GM10847 (cell line): ENCODE results near the gene RAET1G.

Source experiments
- POLR2A ChIP-seq: IDR thresholded peaks from 2 replicates; pipeline ENCODE4 v1.6.1; 2011; ENCODE audit not compliant: insufficient read length; ENCODE audit errors: extremely low read depth

Gene RAET1G

GRCh38 chr6:149871182-149871581, 51.7 kb downstream of the RAET1G start:
- no peak for TF ChIP-seq POLR2A

- no peak for TF ChIP-seq POLR2A
These were observed 53.5 kb downstream of the RAET1G start for GRCh38 chr6:149869275-149869892.

GRCh38 chr6:149867876-149868640, 54.9 kb downstream of the RAET1G start:
- no peak for TF ChIP-seq POLR2A
